Vagina (tissue), 2 donors: ENCODE results near the gene HSPD1. TPM values are rescaled to one million over a fixed set of nuclear protein-coding genes. Genes with fewer than 3 reads are reported as not detected.

ENCODE experiments used
- DNase-seq, 2 donors: peaks; one replicate each; pipeline ENCODE4 v3.0.0-alpha.2; 2017; ENCODE audit errors: extremely low spot score in 2 of 2
- H3K27ac ChIP-seq: fragments of 200-600 bp; sonication (generic); one replicate; pipeline ENCODE4 v1.5.1; 2019
- H3K27me3 ChIP-seq: fragments of 200-600 bp; sonication (generic); one replicate; pipeline ENCODE4 v1.5.1; 2019
- H3K36me3 ChIP-seq, 2 donors: fragments of 200-600 bp; sonication (generic); one replicate each; pipeline ENCODE4 v1.5.1; 2017 to 2019
- H3K4me1 ChIP-seq: fragments of 200-600 bp; sonication (generic); one replicate; pipeline ENCODE4 v1.5.1; 2019
- H3K4me3 ChIP-seq, 2 donors: fragments of 200-600 bp; sonication (generic); 1 replicate in 1 of 2; 2 replicates in 1 of 2; pipeline ENCODE4 v1.5.1; 2016 to 2019
- H3K9me3 ChIP-seq: fragments of 200-600 bp; sonication (generic); one replicate; pipeline ENCODE4 v1.5.1; 2019
- POLR2A ChIP-seq, 2 donors: fragments of 450-650 bp; IDR thresholded peaks; one replicate each; pipeline ENCODE4 v1.6.1; 2017; ENCODE audit warnings: antibody characterized with exemption in 2 of 2, mild to moderate bottlenecking in 2 of 2, moderate library complexity in 2 of 2
- POLR2AphosphoS5 ChIP-seq, 2 donors: sonication (generic); formaldehyde crosslinking; IDR thresholded peaks; one replicate each; pipeline ENCODE4 v1.9.0; 2017; ENCODE audit warnings: antibody characterized with exemption in 2 of 2, mild to moderate bottlenecking in 2 of 2, low read depth in 1 of 2; ENCODE audit not compliant: insufficient read depth in 1 of 2
- intact Hi-C: fragments of 100-400 bp; cut with DNase I; formaldehyde crosslinking; loops from one replicate; pipeline ENCODE4 v1.15.1; 2023
- total RNA-seq: library from RNA; depleted of rRNA; stranded (reverse); fragments of >200 nt; gene quantifications from one replicate; pipeline ENCODE4 v1.2.3, GENCODE V29; 2016
- TF ChIP-seq, protein P1 (sequence below), 3 experiments: fragments of 450-650 bp in 2 of 3; fragments of 200-600 bp in 1 of 3; sonication (generic) in 1 of 3; IDR thresholded peaks; one replicate each; pipeline ENCODE4 v1.5.1; 2017 to 2019; ENCODE audit warnings: antibody characterized with exemption in 3 of 3, mild to moderate bottlenecking in 2 of 3, moderate library complexity in 2 of 3

HSPD1 gene
- total RNA-seq, 1 donor from 2014 or later = 127 TPM

DNA sequence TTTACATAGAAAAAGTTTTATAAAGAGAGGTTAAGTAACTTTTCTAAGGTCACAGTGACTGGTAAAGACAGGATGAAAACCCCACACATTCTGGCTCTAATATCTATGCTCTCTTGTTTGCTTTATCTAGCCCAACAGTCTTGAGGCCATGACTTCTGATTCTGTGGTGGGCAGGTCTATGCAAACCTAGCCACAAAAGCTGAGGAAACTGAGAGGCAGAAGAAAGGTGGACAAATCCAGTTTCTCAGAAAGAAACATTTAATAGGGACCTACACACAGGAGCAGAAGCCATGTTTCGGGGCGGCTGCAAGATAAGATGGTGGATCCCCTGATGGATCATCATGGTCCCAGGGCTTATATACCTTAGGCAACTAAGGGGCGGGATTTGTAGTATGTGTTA, 21.8 kb downstream of the HSPD1 start:
- H3K36me3 ChIP-seq = peaks cover 0 to 39% of the 10 kb centered on the region in 2 donors

DNA sequence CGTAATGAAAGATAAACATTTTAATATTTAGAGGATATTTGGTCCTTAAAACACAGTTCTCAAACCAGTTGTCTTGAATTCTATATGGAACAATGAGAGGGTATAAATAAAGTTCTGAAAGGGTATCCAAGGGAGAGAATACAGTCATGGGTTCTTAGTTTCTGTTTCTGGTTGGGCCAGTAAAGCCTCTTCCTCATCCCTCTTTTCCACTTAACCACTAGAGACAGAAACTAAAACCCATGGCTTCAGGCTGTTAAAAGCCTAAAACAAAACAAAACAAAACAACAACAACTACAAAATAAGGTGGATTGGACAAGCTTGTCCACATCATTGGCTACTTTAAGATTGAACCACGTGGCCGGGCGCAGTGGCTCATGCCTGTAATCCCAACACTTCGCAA, 27.5 kb downstream of the HSPD1 start:
- Histone ChIP-seq H3K4me3 (no peak overlapping the region), H3K4me1 (no peaks in the 10 kb centered on the region), H3K36me3 (peaks cover 0 to 66% of the 10 kb centered on the region in 2 donors)

More for the DNA sequence above, 21.8 kb downstream of the HSPD1 start:
- Histone ChIP-seq H3K27ac (no peak overlapping the region), H3K27me3 (no peaks in the 10 kb centered on the region), H3K9me3 (no peaks in the 10 kb centered on the region), H3K4me3 (no peak overlapping the region), H3K4me1 (no peaks in the 10 kb centered on the region)
- intact Hi-C loops = no loop called here
- DNase-seq = no peak
- TF ChIP-seq, protein P1, sequence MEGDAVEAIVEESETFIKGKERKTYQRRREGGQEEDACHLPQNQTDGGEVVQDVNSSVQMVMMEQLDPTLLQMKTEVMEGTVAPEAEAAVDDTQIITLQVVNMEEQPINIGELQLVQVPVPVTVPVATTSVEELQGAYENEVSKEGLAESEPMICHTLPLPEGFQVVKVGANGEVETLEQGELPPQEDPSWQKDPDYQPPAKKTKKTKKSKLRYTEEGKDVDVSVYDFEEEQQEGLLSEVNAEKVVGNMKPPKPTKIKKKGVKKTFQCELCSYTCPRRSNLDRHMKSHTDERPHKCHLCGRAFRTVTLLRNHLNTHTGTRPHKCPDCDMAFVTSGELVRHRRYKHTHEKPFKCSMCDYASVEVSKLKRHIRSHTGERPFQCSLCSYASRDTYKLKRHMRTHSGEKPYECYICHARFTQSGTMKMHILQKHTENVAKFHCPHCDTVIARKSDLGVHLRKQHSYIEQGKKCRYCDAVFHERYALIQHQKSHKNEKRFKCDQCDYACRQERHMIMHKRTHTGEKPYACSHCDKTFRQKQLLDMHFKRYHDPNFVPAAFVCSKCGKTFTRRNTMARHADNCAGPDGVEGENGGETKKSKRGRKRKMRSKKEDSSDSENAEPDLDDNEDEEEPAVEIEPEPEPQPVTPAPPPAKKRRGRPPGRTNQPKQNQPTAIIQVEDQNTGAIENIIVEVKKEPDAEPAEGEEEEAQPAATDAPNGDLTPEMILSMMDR (IDR thresholded peaks at IDR 0.05) = no peak
- TF ChIP-seq POLR2AphosphoS5 (IDR thresholded peaks at IDR 0.05; ENCODE audit: insufficient read depth in 1 of 2, low read depth in 1 of 2) (no peak), POLR2A (IDR thresholded peaks at IDR 0.05) (no peak)

DNA sequence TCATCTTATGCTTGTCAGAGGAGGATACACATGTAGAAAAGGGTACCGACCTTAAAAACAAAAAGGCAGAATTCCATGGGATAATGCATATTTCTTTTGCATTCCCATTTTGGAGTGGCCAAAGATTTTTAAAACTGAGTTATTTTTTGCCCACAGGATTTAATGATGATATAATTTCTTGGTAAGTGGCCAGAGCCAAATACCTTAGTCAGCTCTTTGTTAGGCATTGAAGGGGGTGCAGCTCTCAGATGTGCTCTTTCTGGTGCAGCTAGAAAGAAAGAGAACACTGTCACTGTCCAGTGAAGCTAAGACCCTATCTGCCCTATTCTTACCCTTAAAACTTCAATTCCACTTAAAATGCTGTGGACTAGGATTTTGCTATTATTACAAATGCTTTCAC, 35.5 kb downstream of the HSPD1 start:
- TF ChIP-seq, protein P1 (IDR thresholded peaks at IDR 0.05) = no peak
- TF ChIP-seq POLR2A (IDR thresholded peaks at IDR 0.05) = no peak
- H3K4me1 ChIP-seq = peaks cover 4% of the 10 kb centered on the region
- H3K27me3 ChIP-seq = no peaks in the 10 kb centered on the region
- no peak overlapping the region for H3K27ac ChIP-seq
- H3K36me3 ChIP-seq = peaks cover 0 to 53% of the 10 kb centered on the region in 2 donors
- intact Hi-C loops = no loop called here
- no peaks in the 10 kb centered on the region for H3K9me3 ChIP-seq
- DNase-seq = no peak
- H3K4me3 ChIP-seq = no peak overlapping the region

More for the DNA sequence above, 27.5 kb downstream of the HSPD1 start:
- Histone ChIP-seq H3K27ac (no peak overlapping the region), H3K27me3 (no peaks in the 10 kb centered on the region), H3K9me3 (no peaks in the 10 kb centered on the region)
- TF ChIP-seq POLR2A (IDR thresholded peaks at IDR 0.05) (no peak), POLR2AphosphoS5 (IDR thresholded peaks at IDR 0.05; ENCODE audit: insufficient read depth in 1 of 2, low read depth in 1 of 2) (no peak)
- TF ChIP-seq, protein P1 (IDR thresholded peaks at IDR 0.05) = no peak
- intact Hi-C loops = no loop called here
- no peak for DNase-seq

DNA sequence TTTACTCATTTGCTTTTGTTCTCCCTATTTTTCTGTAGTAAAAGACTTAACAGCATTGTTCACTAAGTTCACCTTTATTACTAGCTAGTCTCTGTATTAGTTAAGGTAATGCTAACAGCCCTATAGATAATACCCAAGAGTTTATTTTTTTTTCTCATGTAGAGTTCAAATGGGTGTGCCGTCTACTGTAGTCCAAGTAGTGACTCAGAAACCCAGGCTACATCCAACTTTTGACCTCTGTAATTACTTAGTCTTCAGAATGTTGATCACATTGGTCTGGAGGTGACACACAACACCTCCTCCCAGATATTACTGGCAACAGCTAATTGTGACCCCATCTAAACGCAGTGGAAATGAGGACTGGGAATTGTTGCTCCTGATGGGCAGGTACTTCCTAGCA, 38.6 kb downstream of the HSPD1 start:
- peaks cover 0 to 40% of the 10 kb centered on the region in 2 donors for H3K36me3 ChIP-seq

DNA sequence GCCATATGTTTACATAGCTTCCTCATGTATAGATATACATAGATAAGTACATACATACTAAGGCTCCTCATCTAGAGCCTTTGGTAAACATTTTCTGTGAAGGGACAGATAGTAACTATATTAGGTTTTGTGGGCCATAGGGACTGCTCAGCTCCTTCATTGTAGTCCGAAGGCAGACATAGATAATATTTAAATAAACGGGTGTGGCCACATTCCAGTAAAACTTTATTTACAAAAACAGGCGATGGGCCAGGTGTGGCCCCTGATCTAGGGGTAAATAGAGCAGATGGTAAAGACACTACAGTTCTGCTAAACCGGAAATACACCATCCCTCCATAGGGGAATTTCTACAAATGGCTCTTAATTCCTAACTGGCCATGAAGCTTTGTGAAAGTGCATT, 39.0 kb downstream of the HSPD1 start:
- peaks cover 0 to 36% of the 10 kb centered on the region in 2 donors for H3K36me3 ChIP-seq
- DNase-seq = no peak
- peaks cover 19% of the 10 kb centered on the region for H3K4me1 ChIP-seq
- no peak for TF ChIP-seq POLR2A (IDR thresholded peaks at IDR 0.05)
- TF ChIP-seq, protein P1 (IDR thresholded peaks at IDR 0.05) = no peak
- no peak for TF ChIP-seq POLR2AphosphoS5 (IDR thresholded peaks at IDR 0.05; ENCODE audit: insufficient read depth in 1 of 2, low read depth in 1 of 2)
- no peaks in the 10 kb centered on the region for H3K9me3 ChIP-seq
- intact Hi-C loops = no loop called here
- H3K27me3 ChIP-seq = no peaks in the 10 kb centered on the region
- H3K4me3 ChIP-seq = no peak overlapping the region
- no peak overlapping the region for H3K27ac ChIP-seq

More for the DNA sequence above, 38.6 kb downstream of the HSPD1 start:
- Histone ChIP-seq H3K4me1 (peaks cover 17% of the 10 kb centered on the region), H3K9me3 (no peaks in the 10 kb centered on the region), H3K27me3 (no peaks in the 10 kb centered on the region), H3K27ac (no peak overlapping the region), H3K4me3 (no peak overlapping the region)
- DNase-seq = no peak
- intact Hi-C loops = no loop called here
- no peak for TF ChIP-seq POLR2AphosphoS5 (IDR thresholded peaks at IDR 0.05; ENCODE audit: insufficient read depth in 1 of 2, low read depth in 1 of 2)
- TF ChIP-seq, protein P1 (IDR thresholded peaks at IDR 0.05) = no peak
